Anterior cingulate cortex (tissue), 58 donors: Measurements from ENCODE around the gene HGFAC.
"Not testable (repeated sequence)": the region's sequence is repeated elsewhere in the genome, so short reads cannot be mapped to it uniquely, and the experiment has no call there.

Experiments
- DNase-seq, 58 donors: peaks; one replicate each; lab custom pipeline; 2025; lab: John Stamatoyannopoulos, UW

Gene HGFAC

GRCh38 chr4:3458371-3458770 lies 16.6 kb downstream of the HGFAC start:
- no peak for DNase-seq

GRCh38 chr4:3459156-3459555 lies 17.4 kb downstream of the HGFAC start:
- DNase-seq = not testable (repeated sequence)

GRCh38 chr4:3460926-3461325 lies 19.2 kb downstream of the HGFAC start:
- no peak for DNase-seq

DNA sequence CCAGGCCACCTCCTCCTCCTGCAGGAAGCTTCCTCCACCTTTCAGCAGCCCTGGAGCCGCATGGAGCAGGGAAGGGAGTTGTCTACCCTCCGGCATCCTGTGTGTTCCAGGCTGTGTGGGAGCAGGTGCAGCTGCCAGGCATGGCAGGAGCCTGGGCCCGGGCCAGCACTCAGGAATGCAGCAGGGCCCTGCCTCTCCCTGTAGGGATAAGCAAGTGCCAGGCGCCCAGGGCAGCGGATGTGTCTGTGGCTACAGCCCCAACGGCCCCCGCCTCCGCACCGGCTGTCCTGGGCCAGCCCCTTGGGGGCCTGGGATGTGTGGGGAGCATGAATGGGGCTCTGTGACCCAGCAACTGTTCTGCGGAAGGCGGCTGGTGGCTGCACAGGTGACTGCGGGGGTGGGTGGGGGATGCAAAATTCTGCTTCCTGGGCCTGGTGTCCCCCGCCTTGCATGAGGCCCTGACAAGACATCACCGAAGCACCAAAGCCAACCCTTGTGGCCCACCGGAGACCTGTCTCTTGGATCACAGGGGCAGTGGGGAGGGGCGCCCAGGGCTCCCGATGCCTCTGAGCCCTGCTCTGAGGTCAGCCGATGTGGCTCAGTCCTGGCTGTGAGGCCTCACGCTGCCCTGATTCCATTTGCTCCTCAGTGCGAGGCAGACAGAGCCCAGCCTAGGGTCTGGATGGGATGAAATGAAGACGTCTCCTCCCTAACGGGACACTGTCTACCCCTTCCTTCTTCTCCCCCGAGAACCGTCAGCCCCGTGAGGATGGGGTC lies 19.9 kb downstream of the HGFAC start:
- peak in 15 of 58 donors; percentile 11 to 71 (median 26) for DNase-seq

GRCh38 chr4:3462321-3462789 lies 20.6 kb downstream of the HGFAC start:
- DNase-seq = no peak

- no peak for DNase-seq
These were observed 21.1 kb downstream of the HGFAC start, which contains the start of gene DOK7 for GRCh38 chr4:3462790-3463415. Gene DOK7 (plus strand): TSS chr4:3463306. CDS start chr4:3463376, 70 bp downstream.

DNA sequence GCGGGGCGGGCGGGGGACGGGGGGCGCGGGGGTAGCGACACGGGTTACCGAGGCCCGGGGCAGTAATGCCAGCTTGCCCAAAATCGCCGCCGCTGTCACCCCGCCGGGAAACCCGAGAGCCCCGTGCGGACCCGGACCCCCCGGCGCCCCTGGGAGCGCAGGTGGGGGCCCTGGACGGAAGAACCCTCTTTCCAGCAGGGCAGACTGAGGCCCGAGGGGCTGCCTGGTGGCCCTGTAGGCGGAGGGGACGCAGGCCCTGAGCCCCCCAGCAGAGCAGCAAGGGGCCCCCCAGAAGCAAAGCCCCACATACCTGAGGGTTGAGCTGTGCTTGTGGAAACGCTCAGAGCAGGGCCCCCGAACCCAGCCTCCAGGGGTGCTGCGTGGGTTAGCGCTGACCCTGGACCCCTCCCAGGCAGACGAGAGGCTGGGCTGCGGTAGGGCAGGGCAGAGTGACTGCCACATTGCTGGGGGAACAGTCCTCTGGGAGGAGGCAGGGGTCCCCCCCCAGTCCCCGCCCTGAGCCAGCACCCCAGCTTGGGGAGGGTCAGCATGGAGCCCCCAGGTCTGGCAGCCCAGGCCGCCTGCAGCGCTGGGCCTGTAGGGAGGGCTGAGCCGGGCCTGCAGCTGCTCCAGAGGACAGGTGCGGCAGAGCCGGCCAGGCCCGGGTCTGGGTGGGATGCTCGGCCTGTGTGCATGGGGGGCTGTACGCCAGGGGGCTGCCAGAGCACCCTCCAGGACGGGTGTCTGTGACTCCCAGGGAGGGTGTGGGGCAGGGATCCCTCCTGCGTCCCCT lies 22.0 kb downstream of the HGFAC start:
- DNase-seq = no peak

DNA sequence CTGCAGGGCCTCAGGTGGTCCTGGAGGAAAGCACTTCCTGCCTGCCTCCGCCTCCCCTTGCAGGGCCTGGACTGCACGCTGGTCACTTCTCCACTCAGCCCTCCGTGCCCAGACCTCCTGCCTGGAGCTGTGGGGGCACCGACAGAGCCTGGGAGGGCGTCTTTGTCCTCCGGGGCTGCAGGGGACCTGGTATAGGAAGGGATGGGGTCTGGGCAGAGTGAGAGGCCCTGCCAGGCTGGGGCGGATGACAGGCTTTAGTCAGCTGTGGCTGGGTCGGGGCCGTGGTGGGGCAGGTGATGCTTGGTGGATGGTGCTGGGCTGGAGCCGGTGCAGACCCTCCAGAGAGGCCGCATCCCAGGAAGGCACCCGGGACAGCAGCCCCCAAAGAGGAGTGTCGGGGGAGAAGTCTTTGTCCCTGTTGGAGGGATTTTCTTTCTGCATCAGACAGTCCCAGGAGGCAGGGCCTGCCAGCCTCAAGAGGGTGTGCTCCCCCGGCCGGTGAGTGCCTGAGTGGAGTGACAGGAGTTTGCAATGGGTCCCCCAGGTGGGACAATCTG lies 22.7 kb downstream of the HGFAC start:
- no peak for DNase-seq

GRCh38 chr4:3464911-3465697 lies 23.3 kb downstream of the HGFAC start:
- DNase-seq = no peak

- no peak for DNase-seq
These were observed 24.2 kb downstream of the HGFAC start for GRCh38 chr4:3465698-3466671.

DNA sequence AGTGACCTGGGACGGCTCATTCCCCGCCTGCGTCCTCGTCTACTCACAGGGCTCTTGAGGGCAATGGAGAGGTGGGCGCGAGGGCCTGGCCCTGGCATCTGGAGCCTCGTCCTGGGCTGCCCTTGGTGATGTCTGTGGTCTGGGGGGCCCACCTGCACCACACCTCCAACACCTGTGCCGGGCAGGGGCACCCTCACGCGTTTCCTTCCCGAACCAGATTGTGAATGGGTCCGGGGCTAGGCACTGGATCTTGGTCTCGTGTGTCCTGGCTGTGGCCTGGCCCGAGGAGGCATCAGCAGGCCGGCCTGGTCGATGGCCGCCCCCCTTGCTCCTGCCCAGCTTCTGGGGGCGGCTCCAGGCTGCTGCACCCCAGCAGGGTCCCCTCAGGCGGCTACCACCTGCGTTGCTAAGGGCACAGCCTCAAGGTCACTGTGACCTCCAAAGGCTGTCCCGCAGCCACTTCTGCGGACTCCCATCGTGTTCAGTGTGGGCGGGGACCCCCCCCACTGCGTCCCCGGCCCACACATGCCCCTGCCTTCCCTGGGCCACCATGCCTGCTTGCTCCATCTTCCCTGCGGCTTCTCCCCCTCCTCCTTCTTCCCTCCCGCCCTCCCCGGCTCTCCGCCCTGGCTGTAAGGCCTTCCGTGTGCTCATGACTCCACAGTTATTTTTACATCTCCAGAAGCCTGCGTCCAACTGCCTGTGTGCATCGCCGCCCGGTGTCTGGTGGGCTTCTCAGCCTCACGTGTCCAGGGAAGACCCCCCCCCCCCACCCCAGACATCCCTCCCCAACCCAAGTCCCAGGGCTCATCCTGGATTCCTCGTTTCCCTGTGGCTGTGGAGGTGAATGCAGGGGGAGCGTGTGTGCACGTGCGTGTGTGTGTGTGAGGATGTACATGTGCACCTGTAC lies 25.2 kb downstream of the HGFAC start:
- DNase-seq = no peak

DNA sequence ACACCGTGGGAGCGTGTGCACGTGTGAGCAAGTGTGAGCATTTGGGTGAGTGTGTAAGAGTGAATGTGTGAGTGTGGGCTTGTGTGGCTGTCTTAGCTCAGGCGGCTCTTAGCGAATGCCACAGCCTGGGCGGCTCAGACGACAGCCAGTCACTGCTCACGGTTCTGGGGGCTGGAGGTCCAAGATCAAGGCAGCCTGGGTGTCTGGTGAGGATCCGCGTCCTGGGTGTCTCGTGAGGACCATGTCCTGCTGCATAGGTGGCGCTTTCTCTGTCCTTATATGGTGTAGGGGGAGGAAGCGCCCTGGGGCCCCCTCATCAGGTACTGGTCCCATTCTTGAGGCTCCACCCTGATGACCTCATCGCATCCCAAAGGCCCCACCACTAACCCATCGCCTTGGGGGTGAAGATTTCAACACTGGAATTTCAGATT lies 25.8 kb downstream of the HGFAC start:
- no peak for DNase-seq

GRCh38 chr4:3468154-3468553 lies 26.4 kb downstream of the HGFAC start:
- no peak for DNase-seq

DNA sequence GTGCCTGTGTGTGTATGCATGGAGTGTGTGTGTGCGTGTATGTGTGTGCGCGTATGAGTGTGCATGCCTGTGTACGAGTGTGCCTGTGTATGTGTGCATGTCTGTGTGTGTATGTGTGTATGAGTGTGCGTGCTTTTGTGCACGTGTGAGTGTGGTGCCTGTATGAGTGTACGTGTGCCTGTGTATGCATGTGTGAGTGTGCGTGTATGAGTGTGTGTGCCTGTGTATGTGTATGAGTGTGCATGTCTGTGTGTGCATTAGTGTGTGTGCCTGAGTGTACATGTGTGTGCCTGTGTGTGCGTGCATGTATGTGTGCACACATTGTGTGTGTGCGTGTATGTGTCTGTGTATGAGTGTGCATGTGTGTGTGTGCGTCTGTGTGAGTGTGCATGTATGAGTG lies 27.0 kb downstream of the HGFAC start:
- no peak for DNase-seq

- DNase-seq = no peak
These were observed 27.8 kb downstream of the HGFAC start for GRCh38 chr4:3469386-3470243.

- no peak for DNase-seq
These were observed 28.7 kb downstream of the HGFAC start for GRCh38 chr4:3470244-3471097.
